SK-MEL-5 (cell line): Measurements from ENCODE around the gene SCN5A. TPM values are rescaled to one million over a fixed set of nuclear protein-coding genes. Genes with fewer than 3 reads are reported as not detected.

Source experiments
- DNase-seq: peaks from one replicate; pipeline ENCODE4 v3.0.0-alpha.2; 2016; ENCODE audit warnings: low read depth, low spot score
- in situ Hi-C: cut with HindIII; loops from 2 replicates; pipeline ENCODE4 v1.10.0; 2016; ENCODE audit warnings: low sequenced_read_pairs, high pct_unique_total_duplicates, low pct_unique_long_range_greater_than_20kb
- polyA plus RNA-seq, 2 experiments: library from polyadenylated mRNA; depleted of rRNA; stranded (reverse); fragments of >200 nt; gene quantifications; 2 replicates each; pipeline ENCODE4 v1.2.3, GENCODE V29; 2015
- total RNA-seq: library from RNA; depleted of rRNA; stranded (reverse); fragments of >200 nt; shearing (Covaris generic); gene quantifications from 2 replicates; pipeline ENCODE4 v1.2.3, GENCODE V29; 2014; rRNA removed

The SCN5A gene
- total RNA-seq: 0.51 and 1.0 TPM in 2 replicates
- 0.26 and 1.3 TPM in 2 replicates for polyA plus RNA-seq (2015; cell fraction: cytosol; rRNA removed)
- polyA plus RNA-seq (2015; cell fraction: nucleus; rRNA removed): 0.48 and 0.62 TPM in 2 replicates

- in situ Hi-C loops: loop anchor here (25.0 kb wide), 1 partner anchor 137 kb away; no protein-coding TSS in a partner anchor
- no peak for DNase-seq
These were observed at the start of gene SCN5A for GRCh38 chr3:38649500-38650247. SCN5A (minus strand) TSS chr3:38649687; CDS start chr3:38633307, 16,380 bp downstream.

- in situ Hi-C loops: no loop called here
- no peak for DNase-seq
These were observed 49.3 kb upstream of the SCN5A start for GRCh38 chr3:38698760-38699159.

- DNase-seq: no peak
- in situ Hi-C loops: no loop called here
These were observed 48.6 kb upstream of the SCN5A start for GRCh38 chr3:38698061-38698460.

GRCh38 chr3:38696034-38696433 lies 46.5 kb upstream of the SCN5A start:
- in situ Hi-C loops: no loop called here
- no peak for DNase-seq

- in situ Hi-C loops: no loop called here
- DNase-seq: no peak
These were observed 40.7 kb upstream of the SCN5A start for GRCh38 chr3:38690185-38690584.

- no peak for DNase-seq
- in situ Hi-C loops: no loop called here
These were observed 40.3 kb upstream of the SCN5A start for GRCh38 chr3:38689774-38690173.

- DNase-seq: no peak
- in situ Hi-C loops: no loop called here
These were observed 39.9 kb upstream of the SCN5A start for GRCh38 chr3:38689346-38689745.

GRCh38 chr3:38687321-38687720 lies 37.8 kb upstream of the SCN5A start:
- in situ Hi-C loops: no loop called here
- no peak for DNase-seq

- no peak for DNase-seq
- in situ Hi-C loops: no loop called here
These were observed 35.1 kb upstream of the SCN5A start for GRCh38 chr3:38684546-38684945.

- in situ Hi-C loops: loop anchor here (25.0 kb wide), 1 partner anchor 157 kb away; no protein-coding TSS in a partner anchor
- no peak for DNase-seq
These were observed 20.2 kb upstream of the SCN5A start for GRCh38 chr3:38669668-38670067.

GRCh38 chr3:38662544-38662943 lies 13.1 kb upstream of the SCN5A start:
- in situ Hi-C loops: loop anchor here (25.0 kb wide), 1 partner anchor 150 kb away; no protein-coding TSS in a partner anchor
- DNase-seq: peak; percentile 77

GRCh38 chr3:38658841-38659240 lies 9.4 kb upstream of the SCN5A start:
- no peak for DNase-seq
- in situ Hi-C loops: loop anchor here (25.0 kb wide), 1 partner anchor 147 kb away; no protein-coding TSS in a partner anchor

GRCh38 chr3:38657369-38657768 lies 7.9 kb upstream of the SCN5A start:
- in situ Hi-C loops: loop anchor here (25.0 kb wide), 1 partner anchor 145 kb away; no protein-coding TSS in a partner anchor
- DNase-seq: no peak

- in situ Hi-C loops: loop anchor here (25.0 kb wide), 1 partner anchor 144 kb away; no protein-coding TSS in a partner anchor
These were observed 6.3 kb upstream of the SCN5A start for GRCh38 chr3:38655708-38656300.

GRCh38 chr3:38653685-38654537 lies 4.4 kb upstream of the SCN5A start:
- in situ Hi-C loops: loop anchor here (25.0 kb wide), 1 partner anchor 142 kb away; no protein-coding TSS in a partner anchor
- no peak for DNase-seq

More at GRCh38 chr3:38655708-38656300, 6.3 kb upstream of the SCN5A start:
- peak; percentile 81 for DNase-seq

- in situ Hi-C loops: loop anchor here (25.0 kb wide), 1 partner anchor 141 kb away; no protein-coding TSS in a partner anchor
- no peak for DNase-seq
These were observed 3.4 kb upstream of the SCN5A start for GRCh38 chr3:38652934-38653333.

GRCh38 chr3:38651153-38651789 lies 1.8 kb upstream of the SCN5A start:
- in situ Hi-C loops: loop anchor here (25.0 kb wide), 1 partner anchor 139 kb away; no protein-coding TSS in a partner anchor
- DNase-seq: peak; percentile 77
